IMR-90 (cell line): Measurements from ENCODE around the gene DOCK10. TPM values are rescaled to one million over a fixed set of nuclear protein-coding genes. Genes with fewer than 3 reads are reported as not detected.

Source experiments
- ATAC-seq: fragments of 200-7000 bp; cut with Tn5 transposase; 2 replicates; pipeline ENCODE4 v1.9.1; 2020; ENCODE audit warnings: low read depth, mild to moderate bottlenecking, moderate library complexity
- BruUV-seq: library from RNA; stranded (reverse); fragments of 400-500 nt; replicated peaks from 2 replicates; lab custom pipeline; 2021; lab: Mats Ljungman, UMichigan
- CTCF ChIA-PET: fragments of 300-600 bp; formaldehyde crosslinking; extraction: SDS; loops from one replicate; lab custom pipeline; 2021; ENCODE audit warnings: antibody characterized with exemption; lab: Yijun Ruan, JAX
- POLR2A ChIA-PET: fragments of 300-600 bp; sonication (Branson Sonifier 250); formaldehyde crosslinking; loops from one replicate; lab custom pipeline; 2022; ENCODE audit warnings: antibody characterized with exemption; ENCODE audit not compliant: unreplicated experiment; lab: Charles Lee
- DNase-seq: peaks from one replicate; pipeline ENCODE4 v3.0.0; 2013
- H2AFZ ChIP-seq: replicated peaks from 2 replicates; pipeline ENCODE3; 2013; ENCODE audit warnings: low read length, mild to moderate bottlenecking; ENCODE audit not compliant: poor library complexity
- H2AK5ac ChIP-seq: 2 replicates; pipeline ENCODE4 v1.6.1; 2013; ENCODE audit warnings: low read depth, low read length, inconsistent platforms
- H2AK9ac ChIP-seq: replicated peaks from 2 replicates; pipeline ENCODE3; 2013; ENCODE audit warnings: mild to moderate bottlenecking, low read depth, low read length, moderate library complexity; ENCODE audit not compliant: poor library complexity
- H2BK120ac ChIP-seq: 2 replicates; pipeline ENCODE4 v1.6.1; 2013; ENCODE audit warnings: low read depth, low read length, inconsistent platforms
- H2BK15ac ChIP-seq: 3 replicates; pipeline ENCODE4 v1.6.1; 2013; ENCODE audit warnings: low read depth, low read length, inconsistent platforms
- H2BK20ac ChIP-seq: 2 replicates; pipeline ENCODE4 v1.6.1; 2013; ENCODE audit warnings: low read depth, mild to moderate bottlenecking, inconsistent platforms, low read length, moderate library complexity
- H2BK5ac ChIP-seq: 2 replicates; pipeline ENCODE4 v1.6.1; 2013; ENCODE audit warnings: mild to moderate bottlenecking, low read depth, low read length, inconsistent platforms; ENCODE audit not compliant: poor library complexity, severe bottlenecking
- H3K14ac ChIP-seq: replicated peaks from 2 replicates; pipeline ENCODE4 v1.6.1; 2013; ENCODE audit warnings: low read depth, low read length, inconsistent platforms
- H3K18ac ChIP-seq: 2 replicates; pipeline ENCODE4 v1.6.1; 2013; ENCODE audit warnings: low read depth, low read length, control low read depth
- H3K23ac ChIP-seq: 2 replicates; pipeline ENCODE4 v1.6.1; 2013; ENCODE audit warnings: low read depth, low read length, inconsistent platforms
- H3K27ac ChIP-seq: 2 replicates; pipeline ENCODE4 v1.5.1; 2013; ENCODE audit warnings: mild to moderate bottlenecking, control low read depth, low read length; ENCODE audit not compliant: insufficient read depth
- H3K27me3 ChIP-seq: 2 replicates; pipeline ENCODE4 v1.6.1; 2013; ENCODE audit warnings: low read length; ENCODE audit not compliant: control insufficient read depth, insufficient read depth
- H3K36me3 ChIP-seq: 2 replicates; pipeline ENCODE4 v1.6.1; 2013; ENCODE audit warnings: low read length, mixed read lengths; ENCODE audit not compliant: control insufficient read depth, insufficient read depth
- H3K4ac ChIP-seq: 2 replicates; pipeline ENCODE4 v1.6.1; 2013; ENCODE audit warnings: low read depth, low read length, inconsistent platforms
- H3K4me1 ChIP-seq: 2 replicates; pipeline ENCODE4 v1.6.1; 2013; ENCODE audit warnings: low read length, mixed read lengths; ENCODE audit not compliant: control insufficient read depth, insufficient read depth
- H3K4me2 ChIP-seq: 2 replicates; pipeline ENCODE4 v1.6.1; 2013; ENCODE audit warnings: low read depth, mild to moderate bottlenecking, control low read depth, low read length, moderate library complexity
- H3K4me3 ChIP-seq: 2 replicates; pipeline ENCODE4 v1.5.1; 2013; ENCODE audit warnings: low read depth, mild to moderate bottlenecking, control low read depth, low read length, moderate library complexity; ENCODE audit not compliant: insufficient read depth
- H3K56ac ChIP-seq: 2 replicates; pipeline ENCODE4 v1.6.1; 2013; ENCODE audit warnings: low read length, inconsistent platforms; ENCODE audit not compliant: insufficient read depth; ENCODE audit errors: extremely low read depth
- H3K79me1 ChIP-seq, 2 experiments: 2 replicates each; pipeline ENCODE4 v1.6.1; 2013; ENCODE audit warnings: low read length in 2 of 2, inconsistent platforms in 1 of 2, low read depth in 1 of 2
- H3K9ac ChIP-seq: 2 replicates; pipeline ENCODE4 v1.6.1; 2013; ENCODE audit warnings: low read depth, low read length, control low read depth
- H3K9me1 ChIP-seq: 2 replicates; pipeline ENCODE4 v1.6.1; 2013; ENCODE audit warnings: low read length, inconsistent platforms; ENCODE audit not compliant: insufficient read depth
- H3K9me3 ChIP-seq: 2 replicates; pipeline ENCODE4 v1.6.1; 2013; ENCODE audit warnings: low read length; ENCODE audit not compliant: control insufficient read depth, insufficient read depth
- H4K20me1 ChIP-seq: 2 replicates; pipeline ENCODE4 v1.6.1; 2013; ENCODE audit warnings: low read length, inconsistent platforms; ENCODE audit not compliant: insufficient read depth
- H4K5ac ChIP-seq: 2 replicates; pipeline ENCODE4 v1.6.1; 2013; ENCODE audit warnings: mild to moderate bottlenecking, low read depth, low read length, control low read depth
- H4K8ac ChIP-seq, 2 experiments: 2 replicates each; pipeline ENCODE4 v1.6.1; 2013; ENCODE audit warnings: low read depth in 2 of 2, low read length in 2 of 2, control low read depth in 1 of 2, inconsistent platforms in 1 of 2
- H4K91ac ChIP-seq: 2 replicates; pipeline ENCODE4 v1.6.1; 2013; ENCODE audit warnings: low read depth, low read length, inconsistent platforms; ENCODE audit not compliant: insufficient read depth
- BHLHE40 ChIP-seq: fragments of 150-350 bp; IDR thresholded peaks from 2 replicates; pipeline ENCODE4 v1.6.1; 2016; ENCODE audit warnings: mild to moderate bottlenecking, low read depth, low read length
- CEBPB ChIP-seq: IDR thresholded peaks from 2 replicates; pipeline ENCODE4 v1.6.1; 2012; ENCODE audit warnings: low read depth, low read length, improper control_type of control experiment
- CHD1 ChIP-seq: IDR thresholded peaks from 2 replicates; pipeline ENCODE4 v1.6.1; 2012; ENCODE audit warnings: low read depth, low read length, improper control_type of control experiment
- FOS ChIP-seq: fragments of 150-350 bp; IDR thresholded peaks from 2 replicates; pipeline ENCODE4 v1.6.1; 2016; ENCODE audit warnings: low read depth, low read length
- MAFK ChIP-seq: IDR thresholded peaks from 2 replicates; pipeline ENCODE4 v1.6.1; 2012; ENCODE audit warnings: low read depth, low read length, improper control_type of control experiment
- MAZ ChIP-seq: IDR thresholded peaks from 2 replicates; pipeline ENCODE4 v1.6.1; 2012; ENCODE audit warnings: low read depth, mild to moderate bottlenecking, low read length, improper control_type of control experiment, moderate library complexity, borderline replicate concordance
- MXI1 ChIP-seq: IDR thresholded peaks from 2 replicates; pipeline ENCODE4 v1.6.1; 2012; ENCODE audit warnings: low read depth, mild to moderate bottlenecking, low read length, moderate library complexity, borderline replicate concordance
- NFE2L2 ChIP-seq: fragments of 150-350 bp; IDR thresholded peaks from 2 replicates; pipeline ENCODE4 v1.6.1; 2016; ENCODE audit warnings: low read depth, mild to moderate bottlenecking, low read length
- POLR2A ChIP-seq: IDR thresholded peaks from 2 replicates; pipeline ENCODE4 v1.6.1; 2012; ENCODE audit warnings: mild to moderate bottlenecking, low read depth, low read length
- RAD21 ChIP-seq: IDR thresholded peaks from 2 replicates; pipeline ENCODE4 v1.6.1; 2012; ENCODE audit warnings: low read length, improper control_type of control experiment
- RCOR1 ChIP-seq: IDR thresholded peaks from 2 replicates; pipeline ENCODE4 v1.6.1; 2012; ENCODE audit warnings: mild to moderate bottlenecking, low read length, improper control_type of control experiment; ENCODE audit not compliant: insufficient replicate concordance
- RFX5 ChIP-seq: IDR thresholded peaks from 2 replicates; pipeline ENCODE4 v1.8.0; 2012; ENCODE audit warnings: low read depth, mild to moderate bottlenecking, low read length, moderate library complexity
- SMC3 ChIP-seq: fragments of 150-350 bp; IDR thresholded peaks from 2 replicates; pipeline ENCODE4 v1.6.1; 2016; ENCODE audit warnings: low read depth, mild to moderate bottlenecking, antibody characterized with exemption, low read length, moderate library complexity
- USF2 ChIP-seq: fragments of 150-350 bp; IDR thresholded peaks from 2 replicates; pipeline ENCODE4 v1.6.1; 2017; ENCODE audit warnings: mild to moderate bottlenecking, antibody characterized with exemption, low read length, low read depth
- WGBS, 2 experiments: methylation state at CpG; one replicate each; pipeline versions ENCODE4 v1.1.5 to v1.1.7; 2013; ENCODE audit warnings: missing lambda C conversion rate in 2 of 2; ENCODE audit not compliant: insufficient read length in 1 of 2; ENCODE audit errors: extremely low coverage in 2 of 2; 5-methylcytosine and 5-hydroxymethylcytosine counted together
- dilution Hi-C: fragments of 300-500 bp; cut with HindIII; formaldehyde crosslinking; loops from one replicate; pipeline ENCODE4 v1.14.3; 2018; ENCODE audit warnings: low sequenced_read_pairs; ENCODE audit not compliant: unreplicated experiment
- in situ Hi-C: fragments of 300-500 bp; cut with MboI; formaldehyde crosslinking; loops from 3 replicates; pipeline ENCODE4 v1.14.3; 2019; ENCODE audit warnings: low sequenced_read_pairs, inconsistent platforms, mixed read lengths
- intact Hi-C: fragments of 100-400 bp; cut with micrococcal nuclease; formaldehyde crosslinking; loops from 2 replicates; pipeline ENCODE4 v1.10.0; 2022
- polyA plus RNA-seq, 3 experiments: library from polyadenylated mRNA; depleted of rRNA; stranded (reverse); fragments of >200 nt; gene quantifications; 2 replicates each; pipeline ENCODE4 v1.2.3, GENCODE V29; 2012; ENCODE audit warnings: low replicate concordance in 1 of 3
- total RNA-seq: library from RNA; depleted of rRNA; stranded (reverse); fragments of >200 nt; gene quantifications from 2 replicates; pipeline ENCODE4 v1.2.3, GENCODE V29; 2012
- TF ChIP-seq, protein P1 (sequence below): fragments of 150-350 bp; IDR thresholded peaks from 2 replicates; pipeline ENCODE4 v1.6.1; 2016; ENCODE audit warnings: low read depth, mild to moderate bottlenecking, low read length, moderate library complexity, borderline replicate concordance
- TF ChIP-seq, protein P2 (sequence below): conservative IDR thresholded peaks from 2 replicates; pipeline ENCODE4 v1.5.1; 2012; ENCODE audit warnings: mild to moderate bottlenecking, low read depth, low read length, improper control_type of control experiment

DOCK10 gene
- total and polyA plus RNA-seq, 2 of the 4 experiments (the other 2 are of a cell fraction): 58.6 to 75.3 TPM

DNA sequence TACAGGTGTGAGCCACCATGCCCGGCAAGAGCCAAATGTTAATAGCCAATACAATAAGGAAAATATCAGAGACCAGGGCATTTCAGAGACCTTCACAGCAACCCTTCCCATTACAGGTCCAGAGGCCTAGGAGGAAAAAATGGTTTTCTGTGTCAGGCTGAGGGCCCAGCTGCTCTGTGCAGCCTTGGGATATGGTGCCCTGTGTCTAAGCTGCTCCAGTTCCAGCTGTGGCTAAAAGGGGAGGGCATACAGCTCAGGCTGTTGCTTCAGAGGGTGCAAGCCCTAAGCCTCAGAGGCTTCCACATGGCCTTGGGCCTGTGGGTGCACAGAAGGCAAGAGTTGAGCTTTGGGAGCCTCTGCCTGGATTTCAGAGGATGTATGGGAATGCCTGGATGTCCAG lies 306.0 kb downstream of the DOCK10 start:
- no peaks in the 10 kb centered on the region for H4K20me1 ChIP-seq
- no peaks in the 10 kb centered on the region for H3K36me3 ChIP-seq
- H3K27ac ChIP-seq: no peak overlapping the region
- H3K79me1 ChIP-seq: no peaks in the 10 kb centered on the region
- no peak overlapping the region for H3K9ac ChIP-seq
- H3K18ac ChIP-seq: no peak overlapping the region
- H3K4me2 ChIP-seq: no peak overlapping the region
- H2AFZ ChIP-seq: no peak overlapping the region
- no peak overlapping the region for H2AK9ac ChIP-seq
- no peak for DNase-seq
- CTCF ChIA-PET: no interaction called here
- H4K5ac ChIP-seq: no peak overlapping the region
- TF ChIP-seq SMC3 (no peak), POLR2A (no peak), CHD1 (no peak), MXI1 (no peak), RFX5 (no peak), NFE2L2 (no peak), FOS (no peak), BHLHE40 (no peak), USF2 (no peak), MAFK (no peak), MAZ (no peak), CEBPB (no peak), RCOR1 (no peak), RAD21 (no peak)
- TF ChIP-seq, protein P1, sequence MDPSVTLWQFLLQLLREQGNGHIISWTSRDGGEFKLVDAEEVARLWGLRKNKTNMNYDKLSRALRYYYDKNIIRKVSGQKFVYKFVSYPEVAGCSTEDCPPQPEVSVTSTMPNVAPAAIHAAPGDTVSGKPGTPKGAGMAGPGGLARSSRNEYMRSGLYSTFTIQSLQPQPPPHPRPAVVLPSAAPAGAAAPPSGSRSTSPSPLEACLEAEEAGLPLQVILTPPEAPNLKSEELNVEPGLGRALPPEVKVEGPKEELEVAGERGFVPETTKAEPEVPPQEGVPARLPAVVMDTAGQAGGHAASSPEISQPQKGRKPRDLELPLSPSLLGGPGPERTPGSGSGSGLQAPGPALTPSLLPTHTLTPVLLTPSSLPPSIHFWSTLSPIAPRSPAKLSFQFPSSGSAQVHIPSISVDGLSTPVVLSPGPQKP: no peak
- TF ChIP-seq, protein P2, sequence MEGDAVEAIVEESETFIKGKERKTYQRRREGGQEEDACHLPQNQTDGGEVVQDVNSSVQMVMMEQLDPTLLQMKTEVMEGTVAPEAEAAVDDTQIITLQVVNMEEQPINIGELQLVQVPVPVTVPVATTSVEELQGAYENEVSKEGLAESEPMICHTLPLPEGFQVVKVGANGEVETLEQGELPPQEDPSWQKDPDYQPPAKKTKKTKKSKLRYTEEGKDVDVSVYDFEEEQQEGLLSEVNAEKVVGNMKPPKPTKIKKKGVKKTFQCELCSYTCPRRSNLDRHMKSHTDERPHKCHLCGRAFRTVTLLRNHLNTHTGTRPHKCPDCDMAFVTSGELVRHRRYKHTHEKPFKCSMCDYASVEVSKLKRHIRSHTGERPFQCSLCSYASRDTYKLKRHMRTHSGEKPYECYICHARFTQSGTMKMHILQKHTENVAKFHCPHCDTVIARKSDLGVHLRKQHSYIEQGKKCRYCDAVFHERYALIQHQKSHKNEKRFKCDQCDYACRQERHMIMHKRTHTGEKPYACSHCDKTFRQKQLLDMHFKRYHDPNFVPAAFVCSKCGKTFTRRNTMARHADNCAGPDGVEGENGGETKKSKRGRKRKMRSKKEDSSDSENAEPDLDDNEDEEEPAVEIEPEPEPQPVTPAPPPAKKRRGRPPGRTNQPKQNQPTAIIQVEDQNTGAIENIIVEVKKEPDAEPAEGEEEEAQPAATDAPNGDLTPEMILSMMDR: no peak
- intact Hi-C loops (no loop called here), dilution Hi-C loops (no loop called here), in situ Hi-C loops (no loop called here)
- H2BK5ac ChIP-seq: no peak overlapping the region
- no peaks in the 10 kb centered on the region for H3K9me1 ChIP-seq
- H3K56ac ChIP-seq: no peak overlapping the region
- no peak overlapping the region for H3K23ac ChIP-seq
- no peak overlapping the region for H3K4me3 ChIP-seq
- H3K27me3 ChIP-seq: no peaks in the 10 kb centered on the region
- no peak overlapping the region for H3K14ac ChIP-seq
- no CpG with 5 or more reads among the region's 1 CpG for WGBS, 2 experiments
- no peaks in the 10 kb centered on the region for H3K4me1 ChIP-seq
- no peak for ATAC-seq
- no peak overlapping the region for H3K4ac ChIP-seq
- H2BK120ac ChIP-seq: no peak overlapping the region
- H2AK5ac ChIP-seq: no peak overlapping the region
- H2BK20ac ChIP-seq: no peak overlapping the region
- peaks cover 8% of the 10 kb centered on the region for H3K9me3 ChIP-seq
- H4K8ac ChIP-seq: no peak overlapping the region
- BruUV-seq: no TSS peak
- POLR2A ChIA-PET: no interaction called here
- no peak overlapping the region for H4K91ac ChIP-seq
- no peak overlapping the region for H2BK15ac ChIP-seq
